GM23338 (cell line): ENCODE data around the gene ZNF317. TPM values are rescaled to one million over a fixed set of nuclear protein-coding genes. Genes with fewer than 3 reads are reported as not detected.

Experiments used
- ATAC-seq: fragments of 200-7000 bp; cut with Tn5 transposase; 3 replicates; pipeline ENCODE4 v1.9.1; 2020
- DNase-seq: peaks from one replicate; pipeline ENCODE4 v3.0.0-alpha.2; 2015; ENCODE audit warnings: low spot score
- H2AFZ ChIP-seq: fragments of 200-600 bp; sonication (generic); 2 replicates; pipeline ENCODE4 v1.8.0; 2016; ENCODE audit warnings: antibody characterized with exemption, mild to moderate bottlenecking, moderate library complexity
- H3F3A ChIP-seq: fragments of 200-600 bp; sonication (generic); replicated peaks from 2 replicates; pipeline ENCODE4 v1.8.0; 2017; ENCODE audit warnings: antibody characterized with exemption, mixed run types, low read depth
- H3K27ac ChIP-seq: fragments of 200-600 bp; sonication (generic); 2 replicates; pipeline ENCODE4 v1.6.1; 2016; ENCODE audit warnings: low read depth
- H3K27me3 ChIP-seq: fragments of 200-600 bp; sonication (generic); 2 replicates; pipeline ENCODE4 v1.8.0; 2016; ENCODE audit warnings: mild to moderate bottlenecking, mixed run types, moderate library complexity; ENCODE audit not compliant: insufficient read depth
- H3K36me3 ChIP-seq: fragments of 200-600 bp; sonication (generic); 2 replicates; pipeline ENCODE4 v1.8.0; 2016; ENCODE audit warnings: mild to moderate bottlenecking; ENCODE audit not compliant: insufficient read depth
- H3K4me1 ChIP-seq: fragments of 200-600 bp; sonication (generic); 2 replicates; pipeline ENCODE4 v1.8.0; 2016; ENCODE audit warnings: mild to moderate bottlenecking, moderate library complexity; ENCODE audit not compliant: insufficient read depth
- H3K4me2 ChIP-seq: fragments of 200-600 bp; sonication (generic); 2 replicates; pipeline ENCODE4 v1.7.1; 2017; ENCODE audit warnings: mixed run types
- H3K4me3 ChIP-seq: fragments of 200-600 bp; sonication (generic); 2 replicates; pipeline ENCODE4 v1.6.1; 2016; ENCODE audit warnings: mixed run types
- H3K79me2 ChIP-seq: fragments of 200-600 bp; sonication (generic); replicated peaks from 2 replicates; pipeline ENCODE4 v1.8.0; 2017; ENCODE audit warnings: mild to moderate bottlenecking; ENCODE audit not compliant: insufficient read depth
- H3K9me2 ChIP-seq: fragments of 200-600 bp; sonication (generic); 2 replicates; pipeline ENCODE4 v1.8.0; 2017; ENCODE audit not compliant: insufficient read depth
- H4K20me1 ChIP-seq: fragments of 200-600 bp; sonication (generic); replicated peaks from 2 replicates; pipeline ENCODE4 v1.8.0; 2017; ENCODE audit warnings: mild to moderate bottlenecking; ENCODE audit not compliant: insufficient read depth
- H3K27ac Mint-ChIP-seq: 2 replicates; pipeline ENCODE4 v1.8.0; 2020; ENCODE audit warnings: inconsistent platforms, mild to moderate bottlenecking, moderate library complexity, mixed read lengths
- H3K27me3 Mint-ChIP-seq: 3 replicates; pipeline ENCODE4 v1.8.0; 2022; ENCODE audit warnings: low read depth, mild to moderate bottlenecking, moderate library complexity, mixed read lengths, inconsistent platforms; ENCODE audit not compliant: insufficient read depth, poor library complexity
- H3K36me3 Mint-ChIP-seq: 3 replicates; pipeline ENCODE4 v1.8.0; 2021; ENCODE audit warnings: low read depth, mild to moderate bottlenecking, inconsistent platforms, moderate library complexity, mixed read lengths
- H3K4me1 Mint-ChIP-seq: 3 replicates; pipeline ENCODE4 v1.8.0; 2020; ENCODE audit warnings: mild to moderate bottlenecking, inconsistent platforms, mixed read lengths
- H3K4me3 Mint-ChIP-seq: 3 replicates; pipeline ENCODE4 v1.8.0; 2021; ENCODE audit warnings: moderate library complexity, mild to moderate bottlenecking, inconsistent platforms, mixed read lengths
- H3K9me3 Mint-ChIP-seq: 3 replicates; pipeline ENCODE4 v1.8.0; 2020; ENCODE audit warnings: moderate library complexity, mild to moderate bottlenecking, inconsistent platforms, mixed read lengths
- CREB1 ChIP-seq: fragments of 250-450 bp; sonication (Bioruptor Pico); IDR thresholded peaks from 2 replicates; pipeline ENCODE4 v1.5.0; 2020; ENCODE audit warnings: low read depth, mild to moderate bottlenecking, moderate library complexity
- EZH2 ChIP-seq: fragments of 200-600 bp; sonication (generic); IDR thresholded peaks from one replicate; pipeline ENCODE4 v1.8.0; 2017; ENCODE audit warnings: antibody characterized with exemption, mild to moderate bottlenecking, low read depth; ENCODE audit not compliant: unreplicated experiment
- EZH2phosphoT487 ChIP-seq: fragments of 200-600 bp; sonication (generic); IDR thresholded peaks from one replicate; pipeline ENCODE4 v1.8.1; 2018; ENCODE audit warnings: antibody characterized with exemption; ENCODE audit not compliant: unreplicated experiment
- JUNB ChIP-seq: IDR thresholded peaks from one replicate; pipeline ENCODE4 v1.6.1; 2016; ENCODE audit warnings: antibody characterized with exemption; ENCODE audit not compliant: unreplicated experiment
- NANOG ChIP-seq: IDR thresholded peaks from 2 replicates; pipeline ENCODE4 v1.6.1; 2016; ENCODE audit warnings: antibody characterized with exemption, borderline replicate concordance
- POLR2AphosphoS5 ChIP-seq: IDR thresholded peaks from 2 replicates; pipeline ENCODE4 v1.6.1; 2016; ENCODE audit warnings: antibody characterized with exemption, low read depth
- STAT1 ChIP-seq: IDR thresholded peaks from one replicate; pipeline ENCODE4 v1.6.1; 2016; ENCODE audit warnings: antibody characterized with exemption; ENCODE audit not compliant: unreplicated experiment
- ZNF114 ChIP-seq: fragments of 250-450 bp; sonication (Bioruptor Pico); IDR thresholded peaks from 2 replicates; pipeline ENCODE4 v1.5.0; 2020; ENCODE audit warnings: mild to moderate bottlenecking, moderate library complexity
- ZNF331 ChIP-seq: fragments of 250-450 bp; sonication (Bioruptor Pico); IDR thresholded peaks from 2 replicates; pipeline ENCODE4 v1.5.0; 2020; ENCODE audit warnings: low read depth, mild to moderate bottlenecking, moderate library complexity
- polyA plus RNA-seq: library from polyadenylated mRNA; unstranded; fragments of >200 nt; fragmentation: Nextera tagmentation; extraction: Ambion mirVana; gene quantifications from 2 replicates; pipeline ENCODE4 v1.2.1, GENCODE V29; 2016
- total RNA-seq: library from RNA; depleted of rRNA; stranded (reverse); fragments of >200 nt; shearing (Covaris generic); gene quantifications from 2 replicates; pipeline ENCODE4 v1.2.3, GENCODE V29; 2014
- TF ChIP-seq, protein P1 (sequence below), 2 experiments: fragments of 200-600 bp in 1 of 2; sonication (generic) in 1 of 2; conservative IDR thresholded peaks; 2 replicates each; pipeline versions ENCODE4 v1.5.1 to v1.6.1; 2016 to 2017; ENCODE audit warnings: antibody characterized with exemption in 2 of 2, low read depth in 2 of 2, mild to moderate bottlenecking in 2 of 2, moderate library complexity in 1 of 2
- TF ChIP-seq, protein P2 (sequence below): IDR thresholded peaks from one replicate; pipeline ENCODE4 v1.6.1; 2018; ENCODE audit warnings: antibody characterized with exemption; ENCODE audit not compliant: unreplicated experiment
- TF ChIP-seq, protein P3 (sequence below): IDR thresholded peaks from 2 replicates; pipeline ENCODE4 v1.6.1; 2016; ENCODE audit warnings: antibody characterized with exemption
- TF ChIP-seq, protein P4 (sequence below): fragments of 250-450 bp; sonication (Bioruptor Pico); IDR thresholded peaks from 2 replicates; pipeline ENCODE4 v1.5.0; 2020; ENCODE audit warnings: mild to moderate bottlenecking, moderate library complexity

The ZNF317 gene
- total and polyA plus RNA-seq, 2 experiments from 2014 or later = 25.2 to 32.4 TPM

DNA sequence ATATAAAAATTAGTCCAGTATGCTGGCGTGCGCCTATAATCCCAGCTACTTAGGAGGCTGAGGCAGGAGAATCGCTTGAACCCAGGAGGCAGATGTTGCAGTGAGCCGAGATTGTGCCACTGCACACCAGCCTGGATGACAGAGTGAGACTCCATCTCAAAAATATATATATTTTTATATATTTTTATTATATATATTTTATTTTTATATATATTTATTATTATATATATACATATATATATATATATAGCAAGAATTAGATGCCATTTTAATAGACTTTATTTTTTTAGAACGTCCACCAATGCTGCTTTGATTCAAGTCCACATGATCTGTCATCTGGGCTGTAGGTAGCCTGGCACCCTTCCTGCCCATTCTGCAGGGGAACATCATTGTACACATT, 35.1 kb downstream of the ZNF317 start:
- H3K4me3 Mint-ChIP-seq = no peak overlapping the region
- peaks cover 22% of the 10 kb centered on the region for H3K36me3 Mint-ChIP-seq
- no peaks in the 10 kb centered on the region for H3K27me3 Mint-ChIP-seq
- Histone ChIP-seq H3K4me3 (no peak overlapping the region), H2AFZ (no peak overlapping the region), H3K79me2 (no peaks in the 10 kb centered on the region), H3F3A (no peaks in the 10 kb centered on the region), H3K4me2 (no peak overlapping the region), H3K4me1 (no peaks in the 10 kb centered on the region), H4K20me1 (no peaks in the 10 kb centered on the region), H3K9me2 (no peaks in the 10 kb centered on the region), H3K36me3 (no peaks in the 10 kb centered on the region), H3K27ac (no peak overlapping the region), H3K27me3 (no peaks in the 10 kb centered on the region)
- ATAC-seq = no peak
- no peak for DNase-seq
- H3K9me3 Mint-ChIP-seq = peaks cover 92% of the 10 kb centered on the region
- TF ChIP-seq JUNB (no peak), CREB1 (CRISPR knock-in tag) (no peak), ZNF331 (no peak), POLR2AphosphoS5 (no peak), STAT1 (no peak), EZH2 (no peak), EZH2phosphoT487 (no peak), ZNF114 (no peak), NANOG (no peak)
- TF ChIP-seq, protein P1, sequence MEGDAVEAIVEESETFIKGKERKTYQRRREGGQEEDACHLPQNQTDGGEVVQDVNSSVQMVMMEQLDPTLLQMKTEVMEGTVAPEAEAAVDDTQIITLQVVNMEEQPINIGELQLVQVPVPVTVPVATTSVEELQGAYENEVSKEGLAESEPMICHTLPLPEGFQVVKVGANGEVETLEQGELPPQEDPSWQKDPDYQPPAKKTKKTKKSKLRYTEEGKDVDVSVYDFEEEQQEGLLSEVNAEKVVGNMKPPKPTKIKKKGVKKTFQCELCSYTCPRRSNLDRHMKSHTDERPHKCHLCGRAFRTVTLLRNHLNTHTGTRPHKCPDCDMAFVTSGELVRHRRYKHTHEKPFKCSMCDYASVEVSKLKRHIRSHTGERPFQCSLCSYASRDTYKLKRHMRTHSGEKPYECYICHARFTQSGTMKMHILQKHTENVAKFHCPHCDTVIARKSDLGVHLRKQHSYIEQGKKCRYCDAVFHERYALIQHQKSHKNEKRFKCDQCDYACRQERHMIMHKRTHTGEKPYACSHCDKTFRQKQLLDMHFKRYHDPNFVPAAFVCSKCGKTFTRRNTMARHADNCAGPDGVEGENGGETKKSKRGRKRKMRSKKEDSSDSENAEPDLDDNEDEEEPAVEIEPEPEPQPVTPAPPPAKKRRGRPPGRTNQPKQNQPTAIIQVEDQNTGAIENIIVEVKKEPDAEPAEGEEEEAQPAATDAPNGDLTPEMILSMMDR (conservative IDR thresholded peaks at IDR 0.05; ENCODE audit: low read depth in 2 of 2) = no peak
- TF ChIP-seq, protein P2, sequence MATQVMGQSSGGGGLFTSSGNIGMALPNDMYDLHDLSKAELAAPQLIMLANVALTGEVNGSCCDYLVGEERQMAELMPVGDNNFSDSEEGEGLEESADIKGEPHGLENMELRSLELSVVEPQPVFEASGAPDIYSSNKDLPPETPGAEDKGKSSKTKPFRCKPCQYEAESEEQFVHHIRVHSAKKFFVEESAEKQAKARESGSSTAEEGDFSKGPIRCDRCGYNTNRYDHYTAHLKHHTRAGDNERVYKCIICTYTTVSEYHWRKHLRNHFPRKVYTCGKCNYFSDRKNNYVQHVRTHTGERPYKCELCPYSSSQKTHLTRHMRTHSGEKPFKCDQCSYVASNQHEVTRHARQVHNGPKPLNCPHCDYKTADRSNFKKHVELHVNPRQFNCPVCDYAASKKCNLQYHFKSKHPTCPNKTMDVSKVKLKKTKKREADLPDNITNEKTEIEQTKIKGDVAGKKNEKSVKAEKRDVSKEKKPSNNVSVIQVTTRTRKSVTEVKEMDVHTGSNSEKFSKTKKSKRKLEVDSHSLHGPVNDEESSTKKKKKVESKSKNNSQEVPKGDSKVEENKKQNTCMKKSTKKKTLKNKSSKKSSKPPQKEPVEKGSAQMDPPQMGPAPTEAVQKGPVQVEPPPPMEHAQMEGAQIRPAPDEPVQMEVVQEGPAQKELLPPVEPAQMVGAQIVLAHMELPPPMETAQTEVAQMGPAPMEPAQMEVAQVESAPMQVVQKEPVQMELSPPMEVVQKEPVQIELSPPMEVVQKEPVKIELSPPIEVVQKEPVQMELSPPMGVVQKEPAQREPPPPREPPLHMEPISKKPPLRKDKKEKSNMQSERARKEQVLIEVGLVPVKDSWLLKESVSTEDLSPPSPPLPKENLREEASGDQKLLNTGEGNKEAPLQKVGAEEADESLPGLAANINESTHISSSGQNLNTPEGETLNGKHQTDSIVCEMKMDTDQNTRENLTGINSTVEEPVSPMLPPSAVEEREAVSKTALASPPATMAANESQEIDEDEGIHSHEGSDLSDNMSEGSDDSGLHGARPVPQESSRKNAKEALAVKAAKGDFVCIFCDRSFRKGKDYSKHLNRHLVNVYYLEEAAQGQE = no peak
- TF ChIP-seq, protein P3, sequence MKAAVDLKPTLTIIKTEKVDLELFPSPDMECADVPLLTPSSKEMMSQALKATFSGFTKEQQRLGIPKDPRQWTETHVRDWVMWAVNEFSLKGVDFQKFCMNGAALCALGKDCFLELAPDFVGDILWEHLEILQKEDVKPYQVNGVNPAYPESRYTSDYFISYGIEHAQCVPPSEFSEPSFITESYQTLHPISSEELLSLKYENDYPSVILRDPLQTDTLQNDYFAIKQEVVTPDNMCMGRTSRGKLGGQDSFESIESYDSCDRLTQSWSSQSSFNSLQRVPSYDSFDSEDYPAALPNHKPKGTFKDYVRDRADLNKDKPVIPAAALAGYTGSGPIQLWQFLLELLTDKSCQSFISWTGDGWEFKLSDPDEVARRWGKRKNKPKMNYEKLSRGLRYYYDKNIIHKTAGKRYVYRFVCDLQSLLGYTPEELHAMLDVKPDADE = no peak
- TF ChIP-seq, protein P4, sequence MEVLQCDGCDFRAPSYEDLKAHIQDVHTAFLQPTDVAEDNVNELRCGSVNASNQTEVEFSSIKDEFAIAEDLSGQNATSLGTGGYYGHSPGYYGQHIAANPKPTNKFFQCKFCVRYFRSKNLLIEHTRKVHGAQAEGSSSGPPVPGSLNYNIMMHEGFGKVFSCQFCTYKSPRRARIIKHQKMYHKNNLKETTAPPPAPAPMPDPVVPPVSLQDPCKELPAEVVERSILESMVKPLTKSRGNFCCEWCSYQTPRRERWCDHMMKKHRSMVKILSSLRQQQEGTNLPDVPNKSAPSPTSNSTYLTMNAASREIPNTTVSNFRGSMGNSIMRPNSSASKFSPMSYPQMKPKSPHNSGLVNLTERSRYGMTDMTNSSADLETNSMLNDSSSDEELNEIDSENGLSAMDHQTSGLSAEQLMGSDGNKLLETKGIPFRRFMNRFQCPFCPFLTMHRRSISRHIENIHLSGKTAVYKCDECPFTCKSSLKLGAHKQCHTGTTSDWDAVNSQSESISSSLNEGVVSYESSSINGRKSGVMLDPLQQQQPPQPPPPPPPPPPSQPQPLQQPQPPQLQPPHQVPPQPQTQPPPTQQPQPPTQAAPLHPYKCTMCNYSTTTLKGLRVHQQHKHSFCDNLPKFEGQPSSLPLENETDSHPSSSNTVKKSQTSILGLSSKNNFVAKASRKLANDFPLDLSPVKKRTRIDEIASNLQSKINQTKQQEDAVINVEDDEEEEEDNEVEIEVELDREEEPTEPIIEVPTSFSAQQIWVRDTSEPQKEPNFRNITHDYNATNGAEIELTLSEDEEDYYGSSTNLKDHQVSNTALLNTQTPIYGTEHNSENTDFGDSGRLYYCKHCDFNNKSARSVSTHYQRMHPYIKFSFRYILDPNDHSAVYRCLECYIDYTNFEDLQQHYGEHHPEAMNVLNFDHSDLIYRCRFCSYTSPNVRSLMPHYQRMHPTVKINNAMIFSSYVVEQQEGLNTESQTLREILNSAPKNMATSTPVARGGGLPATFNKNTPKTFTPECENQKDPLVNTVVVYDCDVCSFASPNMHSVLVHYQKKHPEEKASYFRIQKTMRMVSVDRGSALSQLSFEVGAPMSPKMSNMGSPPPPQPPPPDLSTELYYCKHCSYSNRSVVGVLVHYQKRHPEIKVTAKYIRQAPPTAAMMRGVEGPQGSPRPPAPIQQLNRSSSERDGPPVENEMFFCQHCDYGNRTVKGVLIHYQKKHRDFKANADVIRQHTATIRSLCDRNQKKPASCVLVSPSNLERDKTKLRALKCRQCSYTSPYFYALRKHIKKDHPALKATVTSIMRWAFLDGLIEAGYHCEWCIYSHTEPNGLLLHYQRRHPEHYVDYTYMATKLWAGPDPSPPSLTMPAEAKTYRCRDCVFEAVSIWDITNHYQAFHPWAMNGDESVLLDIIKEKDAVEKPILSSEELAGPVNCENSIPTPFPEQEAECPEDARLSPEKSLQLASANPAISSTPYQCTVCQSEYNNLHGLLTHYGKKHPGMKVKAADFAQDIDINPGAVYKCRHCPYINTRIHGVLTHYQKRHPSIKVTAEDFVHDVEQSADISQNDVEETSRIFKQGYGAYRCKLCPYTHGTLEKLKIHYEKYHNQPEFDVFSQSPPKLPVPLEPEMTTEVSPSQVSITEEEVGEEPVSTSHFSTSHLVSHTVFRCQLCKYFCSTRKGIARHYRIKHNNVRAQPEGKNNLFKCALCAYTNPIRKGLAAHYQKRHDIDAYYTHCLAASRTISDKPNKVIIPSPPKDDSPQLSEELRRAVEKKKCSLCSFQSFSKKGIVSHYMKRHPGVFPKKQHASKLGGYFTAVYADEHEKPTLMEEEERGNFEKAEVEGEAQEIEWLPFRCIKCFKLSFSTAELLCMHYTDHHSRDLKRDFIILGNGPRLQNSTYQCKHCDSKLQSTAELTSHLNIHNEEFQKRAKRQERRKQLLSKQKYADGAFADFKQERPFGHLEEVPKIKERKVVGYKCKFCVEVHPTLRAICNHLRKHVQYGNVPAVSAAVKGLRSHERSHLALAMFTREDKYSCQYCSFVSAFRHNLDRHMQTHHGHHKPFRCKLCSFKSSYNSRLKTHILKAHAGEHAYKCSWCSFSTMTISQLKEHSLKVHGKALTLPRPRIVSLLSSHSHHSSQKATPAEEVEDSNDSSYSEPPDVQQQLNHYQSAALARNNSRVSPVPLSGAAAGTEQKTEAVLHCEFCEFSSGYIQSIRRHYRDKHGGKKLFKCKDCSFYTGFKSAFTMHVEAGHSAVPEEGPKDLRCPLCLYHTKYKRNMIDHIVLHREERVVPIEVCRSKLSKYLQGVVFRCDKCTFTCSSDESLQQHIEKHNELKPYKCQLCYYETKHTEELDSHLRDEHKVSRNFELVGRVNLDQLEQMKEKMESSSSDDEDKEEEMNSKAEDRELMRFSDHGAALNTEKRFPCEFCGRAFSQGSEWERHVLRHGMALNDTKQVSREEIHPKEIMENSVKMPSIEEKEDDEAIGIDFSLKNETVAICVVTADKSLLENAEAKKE (CRISPR knock-in tag) = no peak
- no peak overlapping the region for H3K27ac Mint-ChIP-seq
- no peaks in the 10 kb centered on the region for H3K4me1 Mint-ChIP-seq
